T-helper 22 cell (primary cell): ENCODE data around the gene KCNJ10.

ENCODE experiments used
- DNase-seq: peaks from one replicate; pipeline ENCODE4 v3.0.0-alpha.2; 2020; ENCODE audit warnings: low read depth

Gene KCNJ10

DNA sequence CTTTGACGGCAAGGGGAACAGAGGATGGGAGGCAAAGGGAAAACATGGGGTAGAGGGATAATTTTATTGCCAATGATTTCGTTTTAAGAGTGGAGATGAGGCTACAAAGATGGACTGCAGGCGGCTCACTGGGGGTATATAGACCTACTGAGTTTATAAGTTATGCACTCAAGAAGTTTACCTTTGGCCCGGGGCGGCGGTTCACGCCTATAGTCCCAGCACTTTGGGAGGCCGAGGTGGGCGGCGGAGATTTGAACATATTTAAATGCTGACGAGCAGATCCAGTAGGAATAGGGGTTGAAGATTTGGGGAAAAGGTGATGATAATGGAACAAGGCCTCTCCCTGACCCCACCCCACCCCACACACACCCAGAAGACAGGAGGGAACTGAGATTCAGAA is 107.8 kb downstream of the KCNJ10 start:
- no peak for DNase-seq

GRCh38 chr1:159961636-159962035 is 108.3 kb downstream of the KCNJ10 start:
- DNase-seq, result no peak

- DNase-seq, result no peak
Measured at GRCh38 chr1:159960721-159961381, 109.1 kb downstream of the KCNJ10 start.

- DNase-seq, result no peak
Measured at GRCh38 chr1:159959451-159959850, 110.5 kb downstream of the KCNJ10 start.

DNA sequence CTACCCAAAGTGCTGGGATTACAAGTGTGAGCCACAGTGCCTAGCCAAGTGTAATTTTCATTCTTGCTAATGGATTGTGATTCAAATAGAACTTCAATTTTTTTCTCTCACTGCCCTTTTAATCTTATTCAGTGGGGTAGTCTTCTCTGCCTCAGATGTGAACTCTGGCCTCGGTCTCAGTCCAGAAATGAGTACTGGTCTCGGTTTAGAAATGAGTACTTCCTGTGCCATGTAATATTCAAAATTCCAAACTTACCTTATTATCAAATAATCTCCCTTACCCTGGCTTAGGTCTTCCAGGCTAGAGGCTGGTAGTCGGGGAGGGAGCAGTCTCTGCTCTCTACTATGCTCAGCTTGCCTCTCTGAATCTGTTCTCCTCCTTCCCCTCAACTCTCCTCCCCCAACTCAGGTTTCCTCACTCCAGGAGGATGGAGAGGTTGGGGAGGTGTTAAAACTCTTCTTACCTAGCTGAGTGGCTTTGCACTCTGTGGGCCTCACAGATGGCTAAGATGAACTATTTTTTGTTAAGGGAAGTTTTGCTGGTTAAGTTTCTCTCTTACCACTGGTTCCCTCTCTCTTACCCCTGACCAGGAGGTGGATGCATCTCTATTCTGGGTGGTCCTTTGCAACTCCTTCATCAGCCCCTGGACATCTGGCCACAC is 111.1 kb downstream of the KCNJ10 start:
- no peak for DNase-seq

DNA sequence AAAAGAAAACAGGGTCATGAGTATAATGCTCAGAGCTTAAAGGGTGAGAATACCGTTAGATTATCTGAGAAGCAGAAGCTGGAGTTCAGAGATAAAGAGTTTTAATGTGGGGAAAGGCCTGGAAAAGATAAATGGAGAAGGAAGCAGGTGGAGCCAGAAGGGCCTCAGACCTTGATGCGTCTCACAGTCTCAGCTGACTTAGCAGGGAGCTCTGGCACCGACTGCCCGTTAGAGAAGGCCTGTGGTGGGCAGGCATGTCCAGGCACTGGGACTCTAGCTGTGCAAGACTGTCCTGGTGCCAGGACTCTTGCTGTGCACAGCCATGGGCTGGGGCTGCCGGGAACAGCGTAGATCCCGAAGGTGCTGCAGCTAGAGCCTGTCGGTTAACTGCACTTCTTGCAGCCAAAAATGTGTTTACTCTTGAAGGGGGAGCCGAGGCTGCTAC is 112.1 kb downstream of the KCNJ10 start:
- DNase-seq, result no peak

GRCh38 chr1:159955456-159955855 is 114.5 kb downstream of the KCNJ10 start:
- no peak for DNase-seq

- no peak for DNase-seq
Measured at GRCh38 chr1:159953536-159954515, 116.1 kb downstream of the KCNJ10 start, which contains the start of gene SLAMF9. TSS of gene SLAMF9 (minus strand) at chr1:159954237. CDS start at chr1:159954137, 100 bp downstream.

DNA sequence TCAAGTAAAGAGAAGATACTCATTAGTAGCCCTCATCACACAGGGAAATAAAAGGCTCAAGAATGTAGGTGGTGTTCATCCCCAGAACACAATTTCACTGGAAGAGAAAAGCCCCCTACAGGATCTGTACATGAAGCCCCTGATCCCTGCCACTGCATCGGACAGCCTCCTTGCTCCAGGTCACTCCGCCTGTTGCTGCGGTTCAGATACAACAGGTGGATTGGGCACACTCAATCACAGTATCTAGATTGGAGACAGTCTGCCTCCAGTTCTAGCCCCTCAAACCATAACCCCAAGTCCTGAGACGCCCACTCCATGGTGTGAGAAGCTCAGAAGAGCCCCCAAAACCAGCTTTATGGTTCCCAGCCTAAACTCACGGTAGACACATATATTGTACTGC is 117.0 kb downstream of the KCNJ10 start:
- no peak for DNase-seq

DNA sequence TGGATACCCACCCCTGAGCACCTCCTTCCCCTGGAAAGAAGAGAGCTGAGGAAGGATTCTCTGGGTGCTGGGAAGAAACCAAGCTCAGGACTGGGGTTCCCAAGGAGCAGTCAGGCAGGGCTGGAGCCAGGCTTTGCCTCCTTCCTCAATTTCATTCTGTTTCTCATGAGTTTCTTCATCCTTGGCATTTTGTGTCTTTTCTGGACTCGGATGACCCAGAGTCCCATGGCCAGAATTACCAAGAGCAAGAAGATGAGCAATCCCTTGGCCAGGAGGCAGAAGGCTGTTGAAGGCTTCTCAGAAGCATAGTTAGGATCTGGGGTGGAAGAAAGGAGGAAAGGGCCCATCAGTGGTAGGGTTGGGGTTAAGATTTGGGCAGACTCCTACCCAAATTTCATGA is 118.4 kb downstream of the KCNJ10 start:
- no peak for DNase-seq

DNA sequence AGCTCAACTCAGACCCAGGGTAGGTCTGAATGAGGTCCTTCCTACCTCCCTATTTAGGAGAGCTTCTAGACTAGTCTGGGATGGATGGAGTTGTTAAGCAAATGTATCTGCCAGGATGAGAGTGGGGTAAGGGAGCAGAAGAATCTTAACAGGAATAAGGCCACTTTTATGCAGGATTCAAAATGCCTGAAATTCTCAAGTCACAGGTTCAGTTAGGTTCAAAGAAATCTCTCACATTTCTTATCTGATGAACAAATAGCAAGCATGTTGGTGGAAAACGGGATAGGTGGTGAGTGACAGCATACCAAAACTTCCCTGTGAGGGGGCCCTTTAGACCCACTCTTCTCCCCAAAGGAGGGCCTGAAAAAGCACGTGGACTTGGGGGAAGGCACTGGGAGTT is 118.9 kb downstream of the KCNJ10 start:
- DNase-seq, result no peak

- DNase-seq, result no peak
Measured at GRCh38 chr1:159949981-159950381, 120.0 kb downstream of the KCNJ10 start.

DNA sequence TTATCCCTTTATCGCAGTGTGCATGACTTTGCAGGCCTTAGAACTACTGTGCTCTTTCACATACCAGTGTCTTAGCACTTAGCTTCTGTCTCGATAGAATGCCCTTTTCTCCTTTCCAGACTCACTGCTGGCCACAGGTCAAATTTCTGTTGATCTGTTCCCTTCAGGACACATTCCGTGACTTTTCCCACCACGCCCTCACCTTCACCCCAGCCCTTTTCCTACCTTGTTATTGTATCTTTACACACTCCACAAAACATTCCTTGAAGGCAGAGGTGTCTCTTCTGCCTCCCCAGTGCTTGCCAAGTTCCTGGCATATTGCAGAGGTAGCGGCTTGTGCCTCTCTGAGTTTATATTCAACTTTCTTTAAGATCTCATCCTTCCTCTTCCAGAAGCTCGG is 120.8 kb downstream of the KCNJ10 start:
- no peak for DNase-seq
